WTC11 (cell line): ENCODE measurements around the gene TMTC2.

Experiments
- AFF4 ChIP-seq: sonication (generic); formaldehyde crosslinking; IDR thresholded peaks from 2 replicates; pipeline ENCODE4 v1.8.1; 2023; ENCODE audit warnings: mild to moderate bottlenecking, missing genetic modification reagents, borderline replicate concordance
- ARID4B ChIP-seq: sonication (generic); formaldehyde crosslinking; IDR thresholded peaks from 2 replicates; pipeline ENCODE4 v1.8.0; 2023; ENCODE audit warnings: missing genetic modification reagents, mild to moderate bottlenecking, borderline replicate concordance
- CTCF ChIP-seq: fragments of 200-600 bp; IDR thresholded peaks from 2 replicates; pipeline ENCODE4 v1.8.0; 2022; ENCODE audit warnings: antibody characterized with exemption
- E2F4 ChIP-seq: sonication (generic); formaldehyde crosslinking; IDR thresholded peaks from 2 replicates; pipeline ENCODE4 v1.8.1; 2022; ENCODE audit warnings: low read depth, mild to moderate bottlenecking, moderate library complexity, missing genetic modification reagents, borderline replicate concordance
- FOXK1 ChIP-seq: sonication (generic); formaldehyde crosslinking; IDR thresholded peaks from 2 replicates; pipeline ENCODE4 v1.8.0; 2022; ENCODE audit warnings: mild to moderate bottlenecking, moderate library complexity, missing genetic modification reagents
- FOXP1 ChIP-seq: sonication (generic); formaldehyde crosslinking; IDR thresholded peaks from 2 replicates; pipeline ENCODE4 v1.8.0; 2022; ENCODE audit warnings: missing genetic modification reagents, mild to moderate bottlenecking, moderate library complexity, borderline replicate concordance
- FOXP4 ChIP-seq: sonication (generic); formaldehyde crosslinking; IDR thresholded peaks from 2 replicates; pipeline ENCODE4 v1.8.0; 2022; ENCODE audit warnings: mild to moderate bottlenecking, missing genetic modification reagents
- IRF2 ChIP-seq: sonication (generic); formaldehyde crosslinking; IDR thresholded peaks from 2 replicates; pipeline ENCODE4 v1.8.0; 2022; ENCODE audit warnings: low read depth, missing genetic modification reagents, borderline replicate concordance
- MAX ChIP-seq: sonication (generic); formaldehyde crosslinking; IDR thresholded peaks from 2 replicates; pipeline ENCODE4 v1.8.0; 2022; ENCODE audit warnings: mild to moderate bottlenecking, missing genetic modification reagents
- MXD4 ChIP-seq: fragments of 250-450 bp; sonication (Bioruptor Pico); IDR thresholded peaks from 2 replicates; pipeline ENCODE4 v1.8.0; 2021; ENCODE audit warnings: mild to moderate bottlenecking, moderate library complexity, borderline replicate concordance
- NFATC4 ChIP-seq: fragments of 250-450 bp; sonication (Bioruptor Pico); IDR thresholded peaks from 2 replicates; pipeline ENCODE4 v1.9.0; 2021; ENCODE audit warnings: mild to moderate bottlenecking
- PREB ChIP-seq: sonication (generic); formaldehyde crosslinking; IDR thresholded peaks from 2 replicates; pipeline ENCODE4 v1.8.1; 2022; ENCODE audit warnings: mild to moderate bottlenecking, missing genetic modification reagents, moderate library complexity, borderline replicate concordance
- TCF7 ChIP-seq: sonication (generic); formaldehyde crosslinking; IDR thresholded peaks from 2 replicates; pipeline ENCODE4 v1.8.0; 2022; ENCODE audit warnings: mild to moderate bottlenecking, low read depth, missing genetic modification reagents, moderate library complexity
- ZNF532 ChIP-seq: fragments of 250-450 bp; sonication (Bioruptor Pico); IDR thresholded peaks from 2 replicates; pipeline ENCODE4 v1.9.0; 2021; ENCODE audit warnings: mild to moderate bottlenecking, borderline replicate concordance

- TF ChIP-seq ARID4B (CRISPR knock-in tag) (no peak), CTCF (no peak), ZNF532 (CRISPR knock-in tag) (no peak), E2F4 (no peak), TCF7 (CRISPR knock-in tag) (no peak), FOXK1 (CRISPR knock-in tag) (no peak), MAX (no peak), IRF2 (CRISPR knock-in tag) (no peak), AFF4 (CRISPR knock-in tag) (no peak), NFATC4 (CRISPR knock-in tag) (no peak), MXD4 (CRISPR knock-in tag) (no peak), PREB (CRISPR knock-in tag) (no peak), FOXP1 (CRISPR knock-in tag) (no peak), FOXP4 (CRISPR knock-in tag) (no peak)
Measured at GRCh38 chr12:82876075-82876474, 189.4 kb downstream of the TMTC2 start.
